Jurkat, Clone E6-1 (cell line): ENCODE results near the gene KBTBD8.

Source experiments
- DNase-seq: peaks from one replicate; pipeline ENCODE4 v3.0.0-alpha.2; 2011; ENCODE audit warnings: low read depth, low spot score
- H3K4me3 ChIP-seq: 2 replicates; pipeline ENCODE4 v1.5.1; 2011; ENCODE audit warnings: mild to moderate bottlenecking, low read length, control low read depth, moderate library complexity

The KBTBD8 gene

DNA sequence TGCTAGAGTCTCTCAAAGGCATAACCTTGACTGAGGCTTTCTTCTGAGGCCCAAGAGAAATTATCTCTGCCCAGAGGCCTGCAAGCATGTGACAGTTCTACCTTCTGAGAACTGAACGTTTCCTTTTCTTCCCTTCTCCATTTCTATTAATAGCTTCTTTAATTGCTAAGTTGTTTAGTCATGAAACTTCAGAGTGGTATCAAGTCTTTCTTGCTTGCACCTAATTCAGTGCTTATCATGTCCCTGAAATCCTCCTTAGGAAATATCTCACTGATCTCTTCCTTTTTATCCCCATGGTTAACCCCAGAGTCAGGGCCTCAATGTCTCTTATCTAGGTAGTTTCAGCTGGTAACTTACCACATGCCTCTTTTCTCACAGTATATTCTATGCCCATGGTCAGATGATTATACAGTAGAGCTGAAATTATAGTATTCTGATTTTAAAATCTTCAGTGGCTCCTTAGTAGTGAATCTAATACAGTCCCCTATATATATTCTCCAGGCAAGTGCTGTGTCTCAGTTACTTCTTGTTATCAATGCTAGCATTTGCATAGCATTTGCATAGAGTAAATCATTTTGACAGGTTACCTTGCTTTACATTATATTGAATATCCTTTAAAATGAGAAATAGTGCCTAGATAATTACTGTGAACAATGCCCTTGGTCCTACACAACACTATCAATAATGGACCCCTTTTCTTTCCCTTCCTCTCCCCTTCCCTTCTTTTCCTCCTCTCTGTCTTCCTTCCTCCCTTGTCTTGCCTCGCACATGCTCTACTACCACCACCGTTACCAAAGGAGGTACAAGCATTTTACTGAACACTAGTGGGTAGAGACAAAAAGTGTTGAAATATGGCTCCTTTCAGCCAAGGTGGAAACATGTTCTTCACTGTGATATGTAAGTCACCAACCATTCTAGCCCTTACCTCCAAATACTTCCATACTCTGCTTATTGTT lies 33.0 kb downstream of the KBTBD8 start:
- H3K4me3 ChIP-seq, result no peak overlapping the region
- no peak for DNase-seq

DNA sequence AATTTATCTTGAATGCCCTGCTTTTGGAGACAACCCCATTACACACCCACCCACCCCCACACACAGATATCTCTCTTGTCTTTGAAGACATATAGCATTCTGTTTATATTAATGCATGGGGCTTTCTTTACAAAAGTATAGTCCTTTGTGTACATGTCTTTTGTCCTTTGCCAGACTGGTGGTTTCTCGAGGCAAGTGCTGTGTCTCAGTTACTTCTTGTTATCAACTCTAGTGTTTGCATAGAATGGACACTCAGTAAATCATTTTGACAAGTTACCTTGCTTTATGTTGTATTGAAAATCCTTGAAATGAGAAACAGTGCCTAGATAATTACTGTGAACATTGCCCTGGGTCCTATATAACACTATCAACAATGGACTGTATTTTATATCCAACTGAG lies 33.9 kb downstream of the KBTBD8 start:
- no peak overlapping the region for H3K4me3 ChIP-seq
- no peak for DNase-seq

DNA sequence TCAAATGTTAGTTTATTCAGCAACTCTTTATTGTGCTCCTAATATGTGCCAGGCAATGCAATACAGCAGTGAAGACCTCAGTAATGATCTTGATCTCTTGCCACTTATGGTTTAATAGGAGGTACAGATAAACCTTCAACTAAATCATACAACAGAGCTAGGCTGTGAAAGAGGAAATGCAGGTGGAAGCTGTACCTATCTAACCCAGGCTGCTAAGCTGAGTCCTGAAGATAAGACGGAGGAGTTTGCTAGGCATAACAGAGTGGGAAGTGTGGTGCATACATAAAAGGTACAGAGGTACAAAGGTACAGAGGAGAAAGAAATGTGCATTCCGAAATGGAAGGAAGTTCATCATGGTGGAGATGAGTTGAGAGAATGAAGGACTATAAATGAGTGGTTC lies 35.0 kb downstream of the KBTBD8 start:
- DNase-seq, result no peak
- H3K4me3 ChIP-seq, result no peak overlapping the region

DNA sequence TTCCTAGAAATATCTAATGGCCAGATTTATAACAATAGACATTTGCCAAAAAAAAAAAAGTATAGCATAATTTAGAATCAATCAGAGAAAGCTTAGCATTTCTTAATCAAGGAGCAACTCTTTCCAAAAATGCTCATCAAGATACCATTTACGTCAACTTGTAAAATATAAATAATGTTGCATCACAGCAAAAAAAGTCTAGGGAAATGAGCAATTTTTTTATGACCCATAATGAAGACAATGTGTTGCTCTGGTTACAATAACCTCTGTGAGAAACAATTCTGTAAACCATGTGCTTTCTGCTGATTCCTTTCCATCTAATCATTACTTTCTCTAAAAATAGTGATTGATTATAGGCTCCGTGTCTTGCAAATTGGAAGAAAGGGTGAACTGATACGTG lies 36.3 kb downstream of the KBTBD8 start:
- DNase-seq, result no peak
- H3K4me3 ChIP-seq, result no peak overlapping the region

DNA sequence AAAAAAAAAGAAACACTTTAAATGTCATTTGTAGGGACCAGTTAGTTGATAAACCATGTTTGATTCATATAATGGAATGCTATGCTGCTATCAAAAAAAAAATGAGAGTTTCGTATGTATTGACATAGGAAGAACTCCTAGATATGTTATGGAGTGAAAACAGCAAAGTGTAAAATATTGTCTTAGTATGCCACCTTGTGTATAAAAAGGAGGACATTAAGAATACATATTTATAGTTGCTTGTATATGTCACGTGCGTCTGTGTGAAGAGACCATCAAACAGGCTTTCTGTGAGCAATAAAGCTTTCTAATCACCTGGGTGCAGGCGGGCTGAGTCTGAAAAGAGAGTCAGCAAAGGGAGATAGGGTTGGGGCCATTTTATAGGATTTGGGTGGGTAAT lies 39.5 kb downstream of the KBTBD8 start:
- DNase-seq, result no peak
- H3K4me3 ChIP-seq, result no peak overlapping the region

DNA sequence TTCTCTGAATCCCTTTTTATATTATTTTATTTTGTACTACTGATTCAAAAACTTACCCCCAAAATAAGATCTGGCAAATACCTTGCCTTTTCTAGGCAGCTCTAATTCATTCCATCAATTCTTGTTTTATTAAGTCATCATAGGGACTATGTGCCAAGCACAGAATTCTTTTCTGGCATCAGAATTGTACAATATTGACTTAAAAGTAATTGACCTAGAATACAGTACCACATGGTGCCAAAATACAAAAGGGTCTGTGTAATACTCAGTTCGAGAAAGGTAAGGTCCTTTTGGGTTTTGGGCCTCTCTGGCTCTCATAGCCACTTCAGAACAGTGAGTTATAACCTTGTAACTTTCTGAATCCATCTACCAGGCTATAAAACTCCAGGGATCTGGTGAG lies 46.2 kb downstream of the KBTBD8 start:
- DNase-seq, result no peak
- H3K4me3 ChIP-seq, result no peak overlapping the region

DNA sequence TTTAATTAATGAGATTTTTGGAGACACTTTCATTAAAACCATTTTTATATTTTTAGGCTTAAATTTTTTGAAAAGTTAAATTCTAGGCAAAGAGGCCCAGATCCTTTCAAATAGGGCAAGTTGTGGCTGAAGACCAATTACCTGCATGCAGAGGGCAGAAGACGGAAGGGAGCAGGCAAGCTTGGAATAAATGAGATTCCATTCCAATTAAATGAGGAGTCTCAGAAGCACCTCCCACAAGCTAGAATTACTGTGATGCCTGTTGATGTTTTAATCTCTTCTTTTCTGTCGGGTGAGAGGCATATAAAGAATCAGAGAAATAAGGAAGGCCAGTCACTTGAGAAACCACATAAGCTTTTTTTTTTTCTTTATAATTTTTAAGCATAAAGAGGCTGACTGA lies 46.8 kb downstream of the KBTBD8 start:
- no peak overlapping the region for H3K4me3 ChIP-seq
- DNase-seq, result no peak

DNA sequence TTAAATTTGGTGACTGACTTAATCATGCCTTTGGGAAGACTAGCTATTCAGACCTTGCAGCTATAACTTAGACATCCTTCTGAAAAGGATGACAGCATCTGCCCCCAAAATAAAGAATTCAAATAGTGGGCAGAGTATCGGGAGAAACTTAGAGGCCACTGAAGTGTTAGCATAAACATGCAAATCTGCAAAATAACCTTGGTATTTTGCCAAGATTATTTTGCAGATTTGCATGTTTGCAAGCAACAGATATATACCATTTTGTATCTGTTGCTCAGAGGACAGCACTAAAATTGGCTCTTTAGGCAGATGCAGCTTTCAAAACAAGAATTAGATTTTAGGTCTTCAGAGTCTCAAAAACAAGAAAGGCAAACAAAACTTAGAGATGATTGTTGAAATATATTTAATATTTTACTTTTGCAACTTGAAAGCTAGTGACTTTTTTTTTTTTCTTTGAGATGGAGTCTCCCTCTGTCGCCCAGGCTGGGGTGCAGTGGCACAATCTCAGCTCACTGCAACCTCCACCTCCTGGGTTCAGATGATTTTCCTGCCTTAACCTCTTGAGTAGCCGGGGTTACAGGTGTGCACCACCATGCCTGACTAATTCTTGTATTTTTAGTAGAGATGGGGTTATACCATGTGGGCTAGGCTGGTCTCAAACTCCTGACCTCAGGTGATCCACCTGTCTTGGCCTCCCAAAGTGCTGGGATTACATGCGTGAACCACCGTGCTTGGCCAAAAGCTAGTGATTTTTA lies 47.8 kb downstream of the KBTBD8 start:
- no peak overlapping the region for H3K4me3 ChIP-seq
- no peak for DNase-seq

DNA sequence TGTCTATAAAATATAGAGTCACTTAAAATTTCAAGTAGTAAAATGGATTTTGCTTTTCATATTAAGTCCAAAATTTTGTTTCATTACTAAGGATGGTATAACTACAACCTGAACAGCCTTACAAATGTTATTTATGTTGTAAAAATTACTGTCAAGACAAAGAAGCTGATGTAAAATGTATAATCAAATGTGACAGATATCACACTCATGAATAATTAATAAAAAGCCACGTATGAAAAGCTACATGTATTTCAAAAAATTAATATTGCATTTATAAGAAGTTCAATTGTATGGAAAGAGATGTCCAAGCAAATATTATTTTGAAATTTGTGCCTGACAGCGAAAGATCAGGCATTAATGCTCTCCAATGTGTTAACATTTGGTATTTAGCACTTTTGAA lies 48.9 kb downstream of the KBTBD8 start:
- DNase-seq, result no peak
- no peak overlapping the region for H3K4me3 ChIP-seq

DNA sequence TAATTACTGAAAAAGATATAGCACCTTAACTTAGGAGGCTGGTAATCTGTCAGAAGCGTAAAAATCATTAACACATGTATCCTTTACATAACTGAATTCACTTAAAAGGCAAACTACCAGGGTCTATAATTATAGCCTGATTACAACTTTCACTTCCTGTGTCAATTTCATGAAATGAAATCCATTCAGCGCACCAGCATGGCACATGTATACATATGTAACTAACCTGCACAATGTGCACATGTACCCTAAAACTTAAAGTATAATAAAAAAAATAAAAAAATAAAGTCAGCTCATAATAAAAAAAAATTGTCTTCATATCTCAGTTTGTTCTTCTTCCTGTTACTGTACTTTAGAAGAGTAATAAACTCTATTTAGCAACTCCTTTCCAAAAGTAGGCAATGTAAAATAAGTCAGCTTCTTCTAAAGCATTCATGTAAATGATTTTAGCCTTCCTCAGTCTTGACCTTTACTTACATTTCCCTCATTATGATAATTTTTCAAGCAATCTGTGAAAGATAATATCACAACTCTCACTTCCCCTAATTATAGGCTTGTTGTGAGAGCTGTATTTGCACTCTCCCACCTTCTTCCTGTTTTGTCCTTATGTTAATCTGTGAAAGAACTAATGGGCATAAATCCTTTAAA lies 50.1 kb downstream of the KBTBD8 start:
- H3K4me3 ChIP-seq, result no peak overlapping the region
- no peak for DNase-seq

DNA sequence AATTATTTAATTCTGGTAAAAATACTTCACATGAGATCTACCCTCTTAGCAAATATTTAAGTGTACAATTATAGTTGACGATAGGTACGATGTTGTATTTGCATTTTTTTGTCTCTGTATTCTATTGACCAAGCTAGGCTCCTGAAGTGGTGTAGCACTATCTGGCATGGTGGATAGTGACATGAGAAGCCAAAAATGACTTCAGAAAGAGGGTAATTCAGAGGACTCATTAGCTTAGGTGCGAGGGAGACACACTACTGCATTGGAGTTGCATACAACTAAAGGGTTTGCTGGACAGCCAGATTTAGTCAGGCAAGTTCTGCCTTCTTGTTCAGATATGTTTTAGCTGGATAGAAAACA lies 50.6 kb downstream of the KBTBD8 start:
- no peak overlapping the region for H3K4me3 ChIP-seq
- no peak for DNase-seq

DNA sequence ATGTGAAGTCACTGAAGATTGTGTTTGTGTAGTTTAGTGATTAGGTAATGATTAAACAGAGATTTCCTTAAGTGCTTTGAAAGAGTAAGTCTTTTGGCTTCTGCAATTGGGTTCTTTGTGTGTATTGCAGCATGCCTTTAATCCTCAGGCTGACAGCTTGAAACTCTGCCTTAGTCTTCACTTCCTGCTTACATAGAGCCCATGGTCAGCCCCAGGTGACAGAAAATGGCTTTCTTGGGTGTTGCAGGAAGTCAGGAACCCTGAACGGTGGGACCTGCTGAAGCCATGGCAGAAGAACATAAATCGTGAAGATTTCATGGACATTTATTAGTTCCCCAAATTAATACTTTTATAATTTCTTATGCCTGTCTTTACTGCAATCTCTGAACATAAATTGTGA lies 61.3 kb downstream of the KBTBD8 start:
- no peak for DNase-seq
- no peak overlapping the region for H3K4me3 ChIP-seq
